ENCODE data around the gene GP5.

Gene GP5

GRCh38 chr3:194351080-194351672 lies 47.9 kb downstream of the GP5 start, which contains the start of gene CPN2:
Gene CPN2, minus strand, starts transcription at chr3:194351328. Its CDS starts 8,626 bp downstream, at chr3:194342702.
- DNase-seq (ENCODE audit: low read depth in 1 of 2, low spot score in 1 of 2): no peak

- DNase-seq (ENCODE audit: low read depth in 1 of 2, low spot score in 1 of 2): no peak
Measured at GRCh38 chr3:194350726-194351071, 48.4 kb downstream of the GP5 start.

GRCh38 chr3:194348354-194348753 lies 50.7 kb downstream of the GP5 start:
- DNase-seq (ENCODE audit: low read depth in 1 of 2, low spot score in 1 of 2): no peak

GRCh38 chr3:194346621-194347020 lies 52.4 kb downstream of the GP5 start:
- no peak for DNase-seq (ENCODE audit: low read depth in 1 of 2, low spot score in 1 of 2)

- no peak for DNase-seq (ENCODE audit: low read depth in 1 of 2, low spot score in 1 of 2)
Measured at GRCh38 chr3:194346035-194346434, 53.0 kb downstream of the GP5 start.
